Stimulated activated CD8-positive, alpha-beta memory T cell treated with anti-CD3 and anti-CD28 coated beads, Interleukin-15, amount 100 ng/mL, for 4 hours (primary cell): ENCODE results near the gene USP21.
A peak's percentile ranks its signal among the peaks of the same experiment; 100 is the strongest.

Source experiments
- DNase-seq, 2 donors: peaks; one replicate each; pipeline ENCODE4 v3.0.0-alpha.2; 2020; ENCODE audit warnings: low read depth in 2 of 2

The USP21 gene

DNA sequence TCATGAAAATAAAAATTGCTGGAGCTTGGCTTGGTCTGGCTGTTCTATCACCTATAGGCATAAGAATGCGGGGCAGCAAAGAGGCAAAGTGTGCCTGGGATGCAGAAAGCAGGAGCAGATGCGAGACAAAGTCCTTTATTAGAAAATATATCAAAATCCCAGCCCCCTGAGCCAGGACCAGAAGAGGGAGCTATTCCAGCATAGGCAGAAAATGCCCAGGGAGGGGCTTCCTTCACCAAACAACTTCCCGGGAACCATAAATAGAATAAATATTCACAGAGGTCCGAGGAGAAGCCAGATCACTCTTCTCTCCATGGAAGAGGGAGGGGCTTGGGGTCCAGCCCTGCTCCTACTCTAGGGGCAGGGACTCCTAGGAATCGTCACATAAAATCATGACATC, 11.9 kb downstream of the USP21 start:
- DNase-seq, result no peak

DNA sequence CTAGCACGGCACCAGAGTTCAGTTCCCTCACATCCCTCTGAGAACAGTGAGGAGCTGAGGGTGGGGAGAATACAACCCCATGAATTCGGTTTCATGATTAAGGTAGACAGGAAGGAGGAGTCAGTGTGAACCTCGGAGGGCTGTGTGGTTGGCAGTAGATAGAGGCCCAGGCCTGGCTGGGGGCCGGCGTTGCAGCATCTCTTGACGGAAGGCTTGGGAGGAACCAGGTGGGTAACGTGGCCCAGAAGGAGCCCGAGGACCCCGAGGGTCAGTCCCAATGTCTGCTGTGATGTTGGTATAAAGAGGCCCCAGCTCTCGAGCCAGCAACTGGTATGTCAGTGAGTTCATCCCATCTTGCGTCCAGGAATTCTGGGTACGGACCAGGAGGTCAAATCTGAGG, 12.4 kb downstream of the USP21 start:
- no peak for DNase-seq

DNA sequence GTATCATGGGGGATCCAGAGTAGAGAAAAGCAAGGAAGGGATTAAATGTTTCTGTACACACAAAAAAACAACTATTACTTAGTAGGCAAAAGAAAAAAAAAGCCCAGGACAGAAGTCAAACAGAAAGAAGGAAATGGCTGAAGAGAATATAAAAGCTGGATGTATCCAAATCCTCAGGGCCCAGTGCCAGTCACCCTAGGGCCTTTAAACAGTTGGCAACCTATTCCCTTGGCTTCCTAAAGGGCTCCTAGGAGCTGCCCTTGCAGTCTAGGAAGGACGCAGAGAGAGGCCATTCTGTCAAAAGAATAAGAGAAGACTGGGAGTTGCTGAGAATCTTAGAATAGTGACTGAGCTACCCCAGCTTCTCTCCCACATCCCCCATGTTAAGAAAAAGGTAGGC, 13.0 kb downstream of the USP21 start:
- DNase-seq, result no peak

DNA sequence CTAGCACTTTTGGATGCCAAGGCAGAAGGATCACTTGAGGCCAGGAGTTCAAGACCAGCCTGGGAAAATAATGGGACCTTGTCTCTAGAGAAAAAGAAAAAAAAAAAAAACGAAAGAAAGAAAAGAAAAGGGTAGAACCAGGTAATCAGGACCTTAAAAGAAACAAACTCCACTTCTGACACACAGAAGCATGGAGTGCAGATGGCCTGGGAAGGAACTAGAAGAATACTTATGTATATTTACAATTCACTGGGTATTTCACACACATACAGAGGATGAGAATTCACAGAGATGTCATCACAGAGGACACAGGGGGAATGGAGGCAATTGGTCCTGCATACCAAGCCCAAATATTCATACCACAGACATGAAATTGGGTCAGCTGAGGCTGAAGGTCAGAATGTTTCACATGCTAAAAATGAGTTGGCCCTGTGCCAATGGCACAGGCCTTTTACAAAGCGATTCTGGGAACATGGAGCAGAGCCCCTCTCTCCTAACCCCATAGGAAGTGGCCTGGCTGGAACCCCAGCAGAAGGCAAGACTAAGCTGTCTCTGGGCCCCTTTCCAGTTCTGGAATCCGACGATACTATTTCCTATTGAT, 13.6 kb downstream of the USP21 start:
- DNase-seq, result no peak

DNA sequence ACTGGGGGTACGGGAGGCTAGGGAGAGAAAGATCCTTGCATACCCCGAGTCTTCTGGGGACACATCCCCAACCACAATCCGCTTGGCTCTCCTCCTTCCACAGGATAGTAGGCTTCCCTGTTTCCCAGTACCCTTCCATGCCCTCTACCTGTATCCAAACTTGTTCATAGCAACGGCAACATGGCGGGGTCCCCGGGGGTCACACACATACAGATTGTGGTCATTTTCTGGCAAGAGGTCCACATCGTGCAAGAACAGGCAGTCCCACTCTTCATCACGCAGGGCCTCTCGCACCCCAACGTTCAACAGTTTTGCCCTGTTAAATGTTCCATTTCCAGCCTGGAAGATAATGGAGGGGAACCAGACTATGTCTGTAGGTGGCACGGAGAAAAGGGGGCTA, 14.4 kb downstream of the USP21 start:
- DNase-seq, result no peak

DNA sequence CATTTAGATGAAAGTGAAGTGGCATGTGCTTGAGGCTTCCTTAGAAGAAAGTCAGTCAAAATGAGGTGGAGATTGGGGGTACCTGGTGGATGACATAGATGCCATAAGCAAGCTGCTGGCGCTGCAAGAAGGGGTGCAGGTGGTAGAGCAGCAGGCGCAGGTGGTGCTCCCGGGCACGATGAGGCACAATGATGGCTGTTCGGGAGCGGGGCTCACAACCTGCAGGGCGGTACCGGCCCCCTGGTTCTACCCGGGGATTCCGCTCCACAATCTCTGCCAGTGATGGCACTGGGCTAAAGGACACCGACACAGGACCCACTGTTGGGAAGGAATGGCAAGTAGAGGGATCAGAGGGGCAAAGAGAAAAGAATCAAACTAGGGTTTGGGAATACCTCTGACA, 15.6 kb downstream of the USP21 start:
- DNase-seq, result no peak

DNA sequence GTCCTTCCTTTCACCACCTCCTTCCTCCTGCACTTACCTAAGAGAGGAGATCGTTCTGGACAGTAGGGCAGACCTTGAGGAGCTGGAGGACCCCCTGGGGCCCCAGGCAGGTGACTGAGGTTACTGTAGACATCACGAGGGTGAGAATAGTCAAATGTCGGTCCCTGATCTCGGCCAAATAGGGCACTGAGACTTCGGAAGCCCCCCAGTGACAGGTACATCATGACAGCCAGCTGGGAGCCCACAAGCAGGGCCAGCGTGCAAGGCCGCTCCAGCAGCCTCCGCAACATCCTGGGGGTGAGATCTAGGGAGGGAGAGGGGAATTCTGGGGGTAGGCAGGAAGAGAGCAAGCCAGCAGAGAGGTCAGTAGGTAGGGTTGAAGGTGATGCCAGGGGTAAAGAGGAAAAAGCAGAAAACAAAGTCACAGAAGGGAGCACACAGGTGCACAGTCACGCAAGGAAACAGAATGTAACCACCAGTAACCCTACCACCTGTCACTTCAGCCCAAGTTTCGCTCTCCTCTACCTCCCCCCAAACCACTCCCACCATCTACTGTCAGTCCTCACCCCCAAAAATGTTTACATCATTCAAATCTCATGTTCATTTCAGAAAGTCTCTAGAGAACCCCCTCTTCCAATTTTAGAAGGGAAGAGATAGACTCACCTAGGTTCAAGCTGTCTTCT, 16.6 kb downstream of the USP21 start:
- DNase-seq, result no peak

DNA sequence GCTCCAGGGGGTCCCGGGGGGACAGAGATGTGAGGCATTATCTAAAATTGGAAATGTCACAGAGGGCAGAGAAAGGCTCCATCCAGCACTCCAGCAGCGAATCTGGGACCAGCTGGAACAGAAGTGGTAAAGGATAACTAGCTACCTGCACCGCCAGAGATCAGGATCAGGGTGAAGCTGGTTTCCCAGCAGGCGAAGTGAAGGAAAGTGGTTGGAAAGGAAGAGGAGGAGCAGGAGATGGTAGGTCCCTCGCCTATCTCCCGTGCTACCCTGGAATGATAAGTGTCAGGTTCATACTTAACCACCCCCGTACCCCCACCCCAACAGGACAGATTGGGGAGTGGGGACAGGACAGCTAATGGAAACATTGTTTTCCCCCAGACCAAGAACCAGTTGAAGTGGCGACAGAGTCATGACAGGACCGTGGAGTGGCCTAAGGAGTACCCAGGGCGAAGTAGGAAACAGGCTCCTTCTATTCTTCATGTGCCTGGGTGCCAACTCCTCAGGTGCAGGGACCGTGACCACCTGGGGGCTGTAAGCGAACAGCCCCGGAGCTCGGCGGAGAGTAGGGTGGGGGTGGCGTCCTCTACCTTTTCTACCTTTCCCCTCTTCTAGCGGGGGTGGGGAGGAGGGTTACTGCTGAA, 17.3 kb downstream of the USP21 start:
- DNase-seq, result no peak

DNA sequence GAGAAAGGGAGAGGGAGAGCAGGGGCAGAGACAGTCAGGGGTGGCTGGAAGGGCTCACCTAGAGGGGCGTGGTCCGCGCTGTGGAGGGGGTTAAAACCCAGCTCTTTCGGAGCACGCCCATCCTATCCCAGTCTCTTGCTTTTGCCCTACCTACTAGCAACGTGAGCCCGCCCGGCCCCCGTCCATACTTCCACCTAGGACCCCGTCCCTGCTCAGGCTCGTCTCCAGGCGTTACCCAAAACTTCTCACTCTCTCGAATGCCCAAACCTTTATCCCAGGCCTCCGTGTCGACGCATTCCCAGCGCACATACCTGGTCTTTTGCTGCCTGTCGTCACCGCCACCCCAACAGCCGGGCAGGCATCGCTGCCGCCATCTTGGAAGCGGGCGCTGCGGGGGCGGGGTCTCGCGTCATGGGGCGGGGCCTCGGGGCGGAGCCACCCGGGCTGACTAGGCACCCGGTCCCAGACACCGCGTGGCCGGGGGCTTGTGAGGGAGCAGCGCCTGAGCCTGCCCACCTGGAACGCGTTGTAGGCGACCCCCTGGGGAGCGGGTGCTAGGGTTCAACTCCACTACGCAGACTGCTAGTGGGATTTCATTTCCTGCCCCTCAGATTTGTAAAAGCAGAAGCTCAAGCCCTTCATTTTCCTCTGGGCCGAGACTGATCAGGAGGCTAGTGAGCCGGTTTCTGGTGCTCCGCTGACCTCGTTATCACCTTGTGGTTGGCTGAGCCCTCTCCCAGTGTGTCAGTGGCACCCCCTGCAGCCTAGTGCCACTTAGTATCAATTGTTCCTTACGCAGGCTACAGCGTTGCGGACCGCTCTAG, 18.0 kb downstream of the USP21 start, which contains the start of gene B4GALT3:
B4GALT3 (minus strand) TSS at position 396 of the 824 bp plus-strand sequence. CDS start 1,447 bp downstream, outside the sequence.
- peak; percentile 87 to 90 for DNase-seq

DNA sequence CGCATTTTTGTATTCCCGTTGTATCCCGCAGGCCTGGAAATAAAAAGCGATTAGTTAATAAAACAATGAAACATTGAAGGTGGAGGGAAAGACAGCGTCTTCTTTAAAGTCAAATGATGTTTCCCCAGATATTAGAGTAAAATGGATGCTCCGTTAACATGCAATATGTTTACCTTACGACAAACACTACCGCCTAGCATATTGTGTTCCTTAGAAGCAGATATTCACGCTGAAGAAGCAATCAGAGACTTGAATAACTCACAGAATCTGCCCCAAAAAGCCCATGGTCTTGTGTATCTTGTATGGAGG, 18.6 kb downstream of the USP21 start:
- no peak for DNase-seq

DNA sequence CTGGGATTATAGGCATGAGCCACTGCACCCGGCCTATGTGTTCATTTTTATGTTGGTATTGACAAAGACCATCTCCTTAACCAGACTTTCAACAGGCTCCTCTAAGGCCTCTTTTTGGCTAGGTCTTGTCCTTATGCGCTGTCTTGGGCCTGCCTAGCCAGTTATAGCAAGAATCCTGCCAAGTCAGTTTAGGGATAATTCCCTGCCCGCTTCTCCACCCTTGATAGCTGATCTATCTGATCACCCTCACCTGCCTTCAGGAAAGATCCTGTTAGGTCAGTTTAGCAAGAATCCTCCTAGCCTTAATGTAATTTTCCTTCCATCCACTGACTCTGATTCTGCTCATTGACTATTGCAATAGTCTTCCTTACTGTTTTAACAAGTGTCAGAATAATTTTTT, 20.4 kb downstream of the USP21 start:
- DNase-seq, result no peak

DNA sequence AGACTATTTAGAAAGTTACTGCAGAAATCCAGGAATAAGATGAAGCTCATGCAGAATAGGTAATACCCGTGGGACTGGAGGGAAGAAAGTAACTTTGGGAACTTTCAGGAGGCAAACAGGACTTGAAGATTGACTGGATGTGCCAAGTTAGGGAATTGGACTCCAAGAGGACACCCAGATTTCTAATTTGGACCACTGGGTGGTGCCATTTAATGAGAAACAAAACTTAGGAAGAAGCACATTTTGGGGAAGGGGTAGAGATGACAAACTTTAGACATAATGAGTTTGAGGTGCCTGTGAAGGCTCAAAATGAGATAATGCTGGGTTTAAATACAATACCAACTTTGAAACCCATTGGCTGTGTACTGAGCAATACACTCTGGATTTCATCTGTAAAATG, 21.3 kb downstream of the USP21 start:
- DNase-seq, result no peak

DNA sequence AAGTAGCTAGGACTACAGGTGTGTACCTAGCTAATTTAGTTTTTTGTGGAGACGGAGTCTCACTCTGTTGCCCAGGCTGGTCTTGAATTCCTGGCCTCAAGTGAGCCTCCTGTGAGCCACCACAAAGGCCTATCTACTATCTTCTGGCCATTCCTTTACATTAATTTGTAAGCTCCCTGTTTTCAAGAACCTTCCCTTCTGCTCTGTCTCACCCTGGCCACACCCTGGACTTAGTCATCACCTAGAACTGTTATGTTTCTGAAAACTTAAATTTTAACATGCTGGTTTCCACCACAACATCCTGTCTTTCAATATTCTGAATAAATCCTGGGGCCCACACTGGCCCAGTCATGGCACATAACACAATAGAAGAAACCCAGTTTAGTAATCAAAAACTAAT, 22.9 kb downstream of the USP21 start:
- DNase-seq, result peak; percentile 19 to 48

DNA sequence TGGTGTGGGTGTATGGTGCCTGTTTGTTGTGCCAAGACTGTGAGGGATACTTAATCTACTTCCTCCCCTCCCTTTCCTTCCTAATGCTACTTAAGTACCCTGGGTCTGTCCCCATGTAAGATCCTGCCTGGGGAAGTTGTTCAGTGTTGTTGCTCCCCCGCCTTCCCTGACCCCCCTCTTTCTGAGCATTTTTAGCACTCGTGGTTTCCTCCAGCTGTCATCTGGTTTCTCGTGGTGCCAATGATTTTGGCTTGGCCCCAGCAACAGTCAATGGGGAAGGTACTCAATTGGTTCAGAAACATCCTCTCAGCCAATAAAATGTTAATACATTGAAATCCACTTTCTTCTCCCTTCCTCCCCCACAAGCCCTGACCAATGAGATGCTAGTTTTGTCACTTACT, 26.0 kb downstream of the USP21 start:
- peak; percentile 35 to 59 for DNase-seq

DNA sequence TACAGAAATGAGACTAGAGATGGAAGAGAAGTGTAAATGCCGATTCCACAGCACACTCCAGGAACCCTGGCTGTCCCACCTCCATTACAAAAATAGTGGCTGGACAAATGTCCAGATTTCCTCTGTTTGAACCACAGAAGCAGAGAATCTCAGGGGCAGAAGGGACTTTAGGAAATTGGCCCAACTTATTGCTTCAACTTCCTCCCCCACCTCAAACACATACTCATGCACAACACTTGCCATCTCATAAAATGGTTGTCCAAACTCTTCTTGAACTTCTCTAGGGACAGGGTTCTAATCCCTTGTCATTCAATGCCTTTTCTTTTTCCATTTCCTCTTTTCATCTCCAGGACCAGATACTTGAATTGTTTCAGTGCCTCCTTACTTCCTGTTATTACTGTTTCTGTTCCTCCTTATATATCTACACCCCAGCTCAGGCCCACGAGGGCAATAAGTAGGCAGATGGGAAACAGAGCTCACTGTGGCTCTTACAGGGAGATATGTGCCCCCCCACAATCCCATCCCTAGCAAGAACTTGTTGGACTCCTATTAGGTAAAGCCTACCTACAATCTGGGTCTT, 26.5 kb downstream of the USP21 start:
- DNase-seq, result no peak

DNA sequence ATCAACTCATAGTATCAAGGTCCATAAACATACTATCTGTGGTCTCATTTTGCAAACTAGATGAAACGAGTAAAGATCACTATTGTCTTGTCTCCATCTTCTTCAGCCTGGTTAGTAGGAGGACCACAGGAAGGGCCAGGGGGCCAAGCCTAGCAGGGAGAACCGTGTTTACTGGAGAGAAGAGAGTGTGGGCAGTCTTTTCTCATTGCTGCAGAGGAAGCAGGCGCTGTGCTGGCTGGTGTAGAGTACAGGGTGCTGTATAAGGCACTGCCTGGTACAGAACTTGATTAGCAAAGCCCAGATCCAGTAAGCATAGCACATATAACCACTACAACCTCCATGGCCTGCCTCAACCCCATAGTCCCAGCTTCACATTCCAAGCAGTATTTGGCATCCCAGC, 28.0 kb downstream of the USP21 start:
- DNase-seq, result no peak

DNA sequence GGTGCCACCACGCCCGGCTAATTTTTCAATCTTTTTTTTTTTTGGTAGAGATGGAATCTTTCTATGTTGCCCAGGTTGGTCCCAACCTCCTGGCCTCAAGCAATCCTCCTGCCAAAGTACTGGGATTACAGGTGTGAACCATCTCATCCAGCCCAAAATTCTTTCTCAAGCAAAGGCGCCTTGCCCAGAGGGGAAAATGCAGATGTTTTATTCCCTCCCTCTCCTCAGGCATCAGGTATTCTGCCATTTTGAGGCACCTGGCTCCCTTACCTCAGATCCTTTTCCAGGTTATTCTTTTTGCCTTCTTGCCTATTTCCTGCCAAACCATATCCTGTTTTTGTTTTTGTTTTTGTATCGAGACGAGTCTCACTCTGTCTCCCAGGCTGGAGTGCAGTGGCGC, 29.1 kb downstream of the USP21 start:
- no peak for DNase-seq

DNA sequence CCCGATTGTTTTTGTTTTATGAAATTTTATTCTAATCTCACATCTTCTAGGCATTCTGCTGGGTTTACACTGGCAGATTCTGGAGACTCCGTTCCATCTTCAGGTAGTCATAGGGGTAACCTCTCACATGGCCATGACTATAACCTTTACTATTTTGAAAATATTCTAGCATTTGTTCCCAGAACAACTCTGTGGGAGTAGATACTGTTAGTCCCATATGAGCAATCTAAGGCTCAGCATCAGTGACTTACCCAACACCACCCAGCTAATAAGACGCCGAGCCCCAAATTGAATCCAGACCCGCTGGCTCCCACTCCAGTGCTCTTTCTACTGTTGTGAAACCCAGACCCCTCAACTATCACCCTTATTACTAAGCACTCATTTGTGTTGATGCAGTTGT, 29.7 kb downstream of the USP21 start:
- DNase-seq, result no peak

DNA sequence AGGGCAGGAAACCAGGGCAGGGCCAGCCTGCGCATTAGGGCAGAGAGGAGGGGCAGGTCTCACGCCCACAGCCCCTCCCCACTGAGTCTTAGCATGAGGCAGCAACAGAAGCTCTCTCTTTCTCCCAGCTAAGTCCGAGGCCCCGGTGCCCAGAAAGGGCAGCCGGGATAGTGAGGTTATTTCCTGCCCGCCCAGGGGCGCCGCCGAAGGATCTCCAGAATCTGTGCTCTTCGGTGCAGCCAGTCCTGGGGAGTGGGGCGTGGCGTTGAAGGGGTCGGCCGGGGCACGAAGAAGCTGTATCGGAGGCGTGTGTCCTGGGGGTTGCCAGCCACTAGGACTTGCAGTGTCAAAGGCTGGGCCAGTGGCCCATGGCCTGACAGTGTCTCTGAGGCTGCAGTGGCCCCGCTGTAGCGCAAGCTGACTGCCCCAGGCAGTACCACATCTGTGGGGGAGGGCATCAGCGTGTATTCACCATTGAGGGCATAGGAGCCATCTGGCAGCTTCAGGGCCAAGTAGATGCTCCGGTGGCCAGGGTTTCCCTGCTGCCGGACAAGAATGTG, 31.7 kb downstream of the USP21 start:
- no peak for DNase-seq

DNA sequence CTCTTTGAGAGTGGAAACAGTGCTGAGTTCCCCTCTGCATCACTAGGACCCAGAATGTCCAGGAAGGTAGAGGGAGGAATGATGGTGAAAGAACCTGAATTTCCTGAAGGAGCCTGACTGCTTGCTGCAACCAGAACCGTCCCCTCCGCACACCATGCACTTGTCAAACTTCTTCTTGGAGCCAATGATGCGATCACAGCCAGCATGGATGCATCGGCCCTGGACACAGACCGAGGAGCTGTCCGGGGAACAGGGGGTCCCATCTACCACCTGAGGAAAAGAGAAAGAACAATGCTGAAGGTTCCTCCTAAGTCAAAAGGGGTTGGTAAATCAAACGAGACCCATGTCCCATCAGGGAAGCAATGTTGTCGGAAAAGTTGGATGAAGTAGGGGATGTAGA, 32.7 kb downstream of the USP21 start:
- DNase-seq, result no peak

DNA sequence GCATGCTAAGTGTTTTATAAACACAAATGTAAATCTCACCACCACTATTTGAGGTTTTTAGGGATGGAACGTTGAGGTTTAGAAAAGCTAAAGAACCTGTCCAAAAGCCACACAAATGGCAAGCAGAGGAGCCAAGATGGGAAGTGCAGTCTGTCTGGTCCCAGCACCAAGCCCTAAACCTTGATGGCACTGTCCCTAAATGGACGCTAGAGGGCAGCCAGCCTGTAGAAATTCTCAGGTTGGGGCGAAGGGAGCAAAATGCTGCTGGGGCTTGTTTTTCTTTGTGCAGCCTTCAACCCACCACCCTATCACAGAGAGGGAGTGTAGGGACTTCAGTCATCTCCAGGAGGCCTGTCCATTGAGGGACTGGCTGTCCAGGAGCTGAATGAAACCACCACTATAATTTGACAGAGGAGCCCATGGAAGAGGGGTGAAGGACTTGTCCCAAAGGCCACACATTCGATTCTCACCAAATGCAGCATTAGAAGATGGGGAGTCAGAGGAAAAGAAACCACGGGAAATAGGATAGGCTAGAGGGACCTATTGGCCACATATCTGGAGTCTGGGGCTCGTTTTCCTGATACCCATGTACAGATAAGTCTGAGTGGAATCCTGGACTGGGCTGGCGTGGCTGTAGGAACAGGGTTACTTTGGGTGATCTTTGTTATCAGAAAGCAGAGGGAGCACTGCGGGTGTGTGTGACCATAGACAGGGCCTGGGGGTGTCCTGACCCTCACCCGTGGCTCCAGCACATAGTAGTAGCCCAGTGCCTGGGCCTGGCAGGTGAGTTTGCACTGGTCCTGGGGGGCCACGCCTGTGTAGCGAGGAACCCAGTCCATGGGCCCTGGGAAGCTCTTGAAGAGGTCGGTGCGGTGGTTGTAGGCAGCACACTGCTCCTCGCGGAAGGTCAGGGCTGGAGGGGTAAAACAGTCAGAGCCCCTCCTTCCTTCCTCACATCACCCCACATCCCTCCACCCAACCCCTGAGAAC, 33.5 kb downstream of the USP21 start:
- DNase-seq, result peak in 1 of 2 donors; percentile 41
